GM12878 (cell line): Measurements from ENCODE around the gene SETD1A. TPM values are rescaled to one million over a fixed set of nuclear protein-coding genes. Genes with fewer than 3 reads are reported as not detected.

Experiments
- BACH1 ChIP-seq: fragments of 450-650 bp; IDR thresholded peaks from 2 replicates; pipeline ENCODE4 v1.6.1; 2017; ENCODE audit warnings: mild to moderate bottlenecking, borderline replicate concordance
- BCLAF1 ChIP-seq: fragments of 450-650 bp; IDR thresholded peaks from 2 replicates; pipeline ENCODE4 v1.6.1; 2017; ENCODE audit warnings: antibody characterized with exemption, mild to moderate bottlenecking, moderate library complexity
- BRCA1 ChIP-seq: IDR thresholded peaks from 2 replicates; pipeline ENCODE4 v1.6.1; 2011; ENCODE audit warnings: low read depth, low read length, improper control_type of control experiment
- CREM ChIP-seq: IDR thresholded peaks from 2 replicates; pipeline ENCODE4 v1.6.1; 2014; ENCODE audit warnings: antibody characterized with exemption, low read depth
- EED ChIP-seq: sonication (generic); IDR thresholded peaks from 2 replicates; pipeline ENCODE4 v1.6.1; 2016; ENCODE audit warnings: antibody characterized with exemption, low read depth
- JUNB ChIP-seq: IDR thresholded peaks from 2 replicates; pipeline ENCODE4 v1.6.1; 2016; ENCODE audit warnings: antibody characterized with exemption, mild to moderate bottlenecking
- MTA2 ChIP-seq: fragments of 450-650 bp; IDR thresholded peaks from 2 replicates; pipeline ENCODE4 v1.6.1; 2016; ENCODE audit warnings: low read depth, mild to moderate bottlenecking, moderate library complexity
- MYB ChIP-seq: fragments of 150-350 bp; IDR thresholded peaks from 2 replicates; pipeline ENCODE4 v1.6.1; 2014; ENCODE audit warnings: mild to moderate bottlenecking, low read depth, low read length, borderline replicate concordance
- NFYA ChIP-seq: IDR thresholded peaks from 2 replicates; pipeline ENCODE4 v1.6.1; 2011; ENCODE audit warnings: low read depth, mild to moderate bottlenecking, low read length, improper control_type of control experiment, borderline replicate concordance
- NKRF ChIP-seq: fragments of 450-650 bp; conservative IDR thresholded peaks from 2 replicates; pipeline ENCODE4 v1.6.1; 2017; ENCODE audit warnings: mild to moderate bottlenecking, moderate library complexity
- RELB ChIP-seq: fragments of 450-650 bp; IDR thresholded peaks from 2 replicates; pipeline ENCODE4 v1.6.1; 2017; ENCODE audit warnings: low read depth, mild to moderate bottlenecking, moderate library complexity
- SRF ChIP-seq, 2 experiments: IDR thresholded peaks; 2 replicates each; pipeline ENCODE4 v1.6.1; 2011; ENCODE audit warnings: low read depth in 2 of 2, low read length in 2 of 2, mild to moderate bottlenecking in 1 of 2, moderate library complexity in 1 of 2
- SUZ12 ChIP-seq: fragments of 200-600 bp; sonication (generic); IDR thresholded peaks from one replicate; pipeline ENCODE4 v1.6.1; 2018; ENCODE audit warnings: antibody characterized with exemption, mild to moderate bottlenecking; ENCODE audit not compliant: unreplicated experiment
- TCF7 ChIP-seq: IDR thresholded peaks from 2 replicates; pipeline ENCODE4 v1.6.1; 2014; ENCODE audit warnings: antibody characterized with exemption, borderline replicate concordance
- ZBED1 ChIP-seq: IDR thresholded peaks from 2 replicates; pipeline ENCODE4 v1.6.1; 2016; ENCODE audit warnings: borderline replicate concordance
- polyA plus RNA-seq, 11 experiments: library from polyadenylated mRNA; depleted of rRNA in 4 of 11; unstranded in 6 of 11; stranded (reverse) in 5 of 11; fragments of >200 nt; fragmentation: Nextera tagmentation in 4 of 11; fragmentation: Illumina TruSeq in 1 of 11; extraction: Ambion mirVana in 4 of 11; extraction: Trizol in 1 of 11; gene quantifications; 1 replicate in 1 of 11; 2 replicates in 10 of 11; pipeline versions ENCODE4 v1.2.1 to v1.2.3, GENCODE V29; 2011 to 2016; ENCODE audit warnings: inconsistent platforms in 2 of 11, missing spikeins in 2 of 11, low read depth in 1 of 11
- total RNA-seq, 4 experiments: library from RNA; depleted of rRNA in 3 of 4; stranded (reverse); fragments of >200 nt in 3 of 4; fragmentation: Illumina TruSeq in 1 of 4; extraction: Trizol in 1 of 4; gene quantifications; 2 replicates each; pipeline versions ENCODE4 v1.2.1 to v1.2.3, GENCODE V29; 2013 to 2021
- TF ChIP-seq, protein P1 (sequence below): fragments of 450-650 bp; formaldehyde crosslinking; IDR thresholded peaks from 2 replicates; pipeline ENCODE4 v1.4.0; 2020; ENCODE audit warnings: mild to moderate bottlenecking, moderate library complexity
- TF ChIP-seq, protein P2 (sequence below): IDR thresholded peaks from 2 replicates; pipeline ENCODE4 v1.6.1; 2011; ENCODE audit warnings: borderline replicate concordance, low read depth, mild to moderate bottlenecking, moderate library complexity, mixed read lengths, low read length; ENCODE audit not compliant: insufficient read depth; ENCODE audit errors: extremely low read length

SETD1A gene
- total and polyA plus RNA-seq, 10 of the 15 experiments (the other 5 are each of a cell fraction or from before 2014, with no cell fraction given), result 0.02 to 25.9 (median 4.9) TPM

DNA sequence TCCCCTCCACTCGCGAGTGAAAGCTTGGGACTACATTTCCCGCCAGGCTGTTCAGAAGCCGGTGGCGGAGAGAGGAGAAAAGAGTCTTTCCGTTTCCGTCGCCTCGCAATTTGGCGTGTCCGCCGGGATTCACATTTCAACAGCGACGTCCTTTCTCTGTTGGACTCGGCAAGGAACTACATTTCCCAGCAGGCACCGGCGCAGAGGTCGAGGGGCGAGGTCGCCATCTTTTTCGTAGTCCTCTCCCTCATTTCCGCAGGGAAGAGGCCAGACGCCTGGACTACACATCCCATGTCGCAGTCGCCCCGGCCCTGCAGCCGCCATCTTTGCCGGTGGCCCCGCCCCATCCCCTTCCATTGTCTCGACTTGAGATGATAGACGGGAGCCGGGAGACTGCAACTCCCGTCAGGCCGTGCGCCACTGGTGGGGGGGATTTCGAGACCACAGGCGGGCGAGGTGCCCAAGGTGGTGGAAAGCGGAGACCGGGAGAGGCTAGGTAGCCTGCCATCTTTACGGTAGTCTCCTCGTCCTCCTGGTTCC lies 35.1 kb upstream of the SETD1A start (continued):
- TF ChIP-seq, protein P1, sequence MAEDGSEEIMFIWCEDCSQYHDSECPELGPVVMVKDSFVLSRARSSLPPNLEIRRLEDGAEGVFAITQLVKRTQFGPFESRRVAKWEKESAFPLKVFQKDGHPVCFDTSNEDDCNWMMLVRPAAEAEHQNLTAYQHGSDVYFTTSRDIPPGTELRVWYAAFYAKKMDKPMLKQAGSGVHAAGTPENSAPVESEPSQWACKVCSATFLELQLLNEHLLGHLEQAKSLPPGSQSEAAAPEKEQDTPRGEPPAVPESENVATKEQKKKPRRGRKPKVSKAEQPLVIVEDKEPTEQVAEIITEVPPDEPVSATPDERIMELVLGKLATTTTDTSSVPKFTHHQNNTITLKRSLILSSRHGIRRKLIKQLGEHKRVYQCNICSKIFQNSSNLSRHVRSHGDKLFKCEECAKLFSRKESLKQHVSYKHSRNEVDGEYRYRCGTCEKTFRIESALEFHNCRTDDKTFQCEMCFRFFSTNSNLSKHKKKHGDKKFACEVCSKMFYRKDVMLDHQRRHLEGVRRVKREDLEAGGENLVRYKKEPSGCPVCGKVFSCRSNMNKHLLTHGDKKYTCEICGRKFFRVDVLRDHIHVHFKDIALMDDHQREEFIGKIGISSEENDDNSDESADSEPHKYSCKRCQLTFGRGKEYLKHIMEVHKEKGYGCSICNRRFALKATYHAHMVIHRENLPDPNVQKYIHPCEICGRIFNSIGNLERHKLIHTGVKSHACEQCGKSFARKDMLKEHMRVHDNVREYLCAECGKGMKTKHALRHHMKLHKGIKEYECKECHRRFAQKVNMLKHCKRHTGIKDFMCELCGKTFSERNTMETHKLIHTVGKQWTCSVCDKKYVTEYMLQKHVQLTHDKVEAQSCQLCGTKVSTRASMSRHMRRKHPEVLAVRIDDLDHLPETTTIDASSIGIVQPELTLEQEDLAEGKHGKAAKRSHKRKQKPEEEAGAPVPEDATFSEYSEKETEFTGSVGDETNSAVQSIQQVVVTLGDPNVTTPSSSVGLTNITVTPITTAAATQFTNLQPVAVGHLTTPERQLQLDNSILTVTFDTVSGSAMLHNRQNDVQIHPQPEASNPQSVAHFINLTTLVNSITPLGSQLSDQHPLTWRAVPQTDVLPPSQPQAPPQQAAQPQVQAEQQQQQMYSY (CRISPR knock-in tag), result no peak
- no peak; the same call in 1 of the 2 replicates for TF ChIP-seq MYB
- TF ChIP-seq BACH1, result peak; percentile 64; the same call in 1 of the 2 replicates
- peak; percentile 99 for TF ChIP-seq MTA2
- TF ChIP-seq ZBED1, result no peak
- no peak for TF ChIP-seq SUZ12
- no peak for TF ChIP-seq EED
- TF ChIP-seq BRCA1, result 0 out of 2 replicates have a peak, but pooled peaks have one; percentile 50
- no peak for TF ChIP-seq RELB
- no peak for TF ChIP-seq BCLAF1
- TF ChIP-seq, protein P2, sequence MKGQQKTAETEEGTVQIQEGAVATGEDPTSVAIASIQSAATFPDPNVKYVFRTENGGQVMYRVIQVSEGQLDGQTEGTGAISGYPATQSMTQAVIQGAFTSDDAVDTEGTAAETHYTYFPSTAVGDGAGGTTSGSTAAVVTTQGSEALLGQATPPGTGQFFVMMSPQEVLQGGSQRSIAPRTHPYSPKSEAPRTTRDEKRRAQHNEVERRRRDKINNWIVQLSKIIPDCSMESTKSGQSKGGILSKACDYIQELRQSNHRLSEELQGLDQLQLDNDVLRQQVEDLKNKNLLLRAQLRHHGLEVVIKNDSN, result no peak
- peak; percentile 12 to 75; a peak in 1 of 4 replicates for TF ChIP-seq SRF (IDR thresholded peaks at IDR 0.05; ENCODE audit: low read depth in 2 of 2, low read length in 2 of 2)
- TF ChIP-seq NKRF, result no peak
- peak; percentile 99 for TF ChIP-seq CREM
- TF ChIP-seq JUNB, result no peak
- no peak for TF ChIP-seq TCF7
- TF ChIP-seq NFYA, result no peak
